HepG2 (cell line): Measurements from ENCODE around the gene SPIN1. TPM values are rescaled to one million over a fixed set of nuclear protein-coding genes. Genes with fewer than 3 reads are reported as not detected.

ENCODE experiments used
- ATAC-seq: fragments of 200-7000 bp; cut with Tn5 transposase; 3 replicates; pipeline ENCODE4 v1.9.1; 2020; ENCODE audit warnings: mild to moderate bottlenecking, moderate library complexity
- BruUV-seq: library from RNA; stranded (reverse); fragments of 400-500 nt; replicated peaks from 2 replicates; lab custom pipeline; 2021; lab: Mats Ljungman, UMichigan
- CTCF ChIA-PET: fragments of 300-600 bp; formaldehyde crosslinking; extraction: SDS; loops from one replicate; lab custom pipeline; 2021; ENCODE audit warnings: low total read pairs, inconsistent platforms, low intra/inter-chr PET ratio; lab: Yijun Ruan, JAX
- POLR2A ChIA-PET: fragments of 350-600 bp; sonication (Branson Sonifier 250); formaldehyde crosslinking; loops from one replicate; lab custom pipeline; 2020; ENCODE audit warnings: antibody characterized with exemption, inconsistent platforms; lab: Yijun Ruan, JAX
- DNase-seq: peaks from one replicate; pipeline ENCODE4 v3.0.0-alpha.2; 2015; ENCODE audit warnings: low spot score
- FAIRE-seq: peaks from 3 replicates; lab custom pipeline; 2011; peaks lifted over from hg19 to GRCh38; lab: Jason Lieb, UNC
- H2AFZ ChIP-seq: one replicate; pipeline ENCODE4 v1.6.1; 2011; ENCODE audit warnings: low read length, inconsistent platforms
- H3K27ac ChIP-seq: fragments of 300-600 bp; 3 replicates; pipeline ENCODE4 v1.8.0; 2011; ENCODE audit warnings: mixed run types, mild to moderate bottlenecking, mixed read lengths, low read length, inconsistent platforms; ENCODE audit not compliant: insufficient read depth; ENCODE audit errors: extremely low read length
- H3K27me3 ChIP-seq, 2 experiments: fragments of 200-600 bp in 1 of 2; 2 replicates in 1 of 2; 3 replicates in 1 of 2; pipeline versions ENCODE4 v1.6.0 to v1.8.0; 2011; ENCODE audit warnings: low read length in 2 of 2, mild to moderate bottlenecking in 2 of 2, moderate library complexity in 2 of 2, inconsistent platforms in 1 of 2; ENCODE audit not compliant: insufficient read depth in 2 of 2, control insufficient read depth in 1 of 2
- H3K36me3 ChIP-seq, 2 experiments: fragments of 200-600 bp in 1 of 2; replicated peaks in 1 of 2; 2 replicates in 1 of 2; 3 replicates in 1 of 2; pipeline versions ENCODE4 v1.5.1 to v1.8.0; 2011; ENCODE audit warnings: low read length in 2 of 2, inconsistent platforms in 1 of 2; ENCODE audit not compliant: insufficient read depth in 2 of 2, control insufficient read depth in 1 of 2
- H3K4me1 ChIP-seq: 2 replicates; pipeline ENCODE4 v1.5.1; 2012; ENCODE audit warnings: low read length, inconsistent platforms; ENCODE audit not compliant: insufficient read depth
- H3K4me2 ChIP-seq: 2 replicates; pipeline ENCODE4 v1.6.0; 2011; ENCODE audit warnings: low read depth, low read length, inconsistent platforms
- H3K4me3 ChIP-seq, 3 experiments: fragments of 200-600 bp in 1 of 3; sonication (generic), shearing (Covaris generic) in 1 of 3; replicated peaks in 1 of 3; 2 replicates each; pipeline ENCODE4 v1.5.1; 2011 to 2016; ENCODE audit warnings: low read length in 3 of 3, inconsistent platforms in 2 of 3, low read depth in 2 of 3, mild to moderate bottlenecking in 2 of 3, control low read depth in 1 of 3, mixed read lengths in 1 of 3; ENCODE audit not compliant: insufficient read depth in 1 of 3
- H3K79me2 ChIP-seq: one replicate; pipeline ENCODE4 v1.6.1; 2011; ENCODE audit warnings: low read length, inconsistent platforms; ENCODE audit not compliant: insufficient read depth
- H3K9ac ChIP-seq: 2 replicates; pipeline ENCODE4 v1.6.0; 2011; ENCODE audit warnings: mild to moderate bottlenecking, low read depth, low read length, inconsistent platforms; ENCODE audit not compliant: insufficient read depth
- H3K9me3 ChIP-seq: 2 replicates; pipeline ENCODE4 v1.5.1; 2012; ENCODE audit warnings: mild to moderate bottlenecking, low read length
- H4K20me1 ChIP-seq: 2 replicates; pipeline ENCODE4 v1.6.0; 2011; ENCODE audit warnings: inconsistent platforms, mild to moderate bottlenecking, low read length, moderate library complexity; ENCODE audit not compliant: insufficient read depth
- EED ChIP-seq: sonication (generic); formaldehyde crosslinking; IDR thresholded peaks from 2 replicates; pipeline ENCODE4 v1.5.0; 2020; ENCODE audit warnings: mild to moderate bottlenecking, missing genetic modification reagents
- MATR3 ChIP-seq: sonication (generic); formaldehyde crosslinking; IDR thresholded peaks from 2 replicates; pipeline ENCODE4 v1.4.0; 2020; ENCODE audit warnings: missing genetic modification reagents
- NFATC3 ChIP-seq: sonication (generic); formaldehyde crosslinking; IDR thresholded peaks from 2 replicates; pipeline ENCODE4 v1.5.1; 2020; ENCODE audit warnings: mild to moderate bottlenecking, missing genetic modification reagents
- NR1H2 ChIP-seq: sonication (generic); formaldehyde crosslinking; IDR thresholded peaks from 2 replicates; pipeline ENCODE4 v1.8.1; 2022; ENCODE audit warnings: low read depth, missing genetic modification reagents, borderline replicate concordance
- RERE ChIP-seq: IDR thresholded peaks from 2 replicates; pipeline ENCODE4 v1.6.1; 2016; ENCODE audit warnings: low read depth, missing genetic modification reagents, missing compliant biosample characterization
- SATB2 ChIP-seq: sonication (generic); formaldehyde crosslinking; IDR thresholded peaks from 2 replicates; pipeline ENCODE4 v1.5.0; 2020; ENCODE audit warnings: missing genetic modification reagents
- THAP8 ChIP-seq: sonication (generic); formaldehyde crosslinking; IDR thresholded peaks from 2 replicates; pipeline ENCODE4 v1.5.1; 2020; ENCODE audit warnings: missing genetic modification reagents, mild to moderate bottlenecking, borderline replicate concordance
- WGBS: methylation state at CpG from one replicate; pipeline ENCODE4 v1.1.6; 2017; ENCODE audit warnings: low lambda C conversion rate; 5-methylcytosine and 5-hydroxymethylcytosine counted together
- in situ Hi-C: cut with HindIII; loops from 2 replicates; pipeline ENCODE4 v1.10.0; 2017; ENCODE audit warnings: low pct_unique_long_range_greater_than_20kb; ENCODE audit not compliant: extremely low pct_ligation_motif_present
- intact Hi-C: fragments of 100-400 bp; cut with micrococcal nuclease; formaldehyde crosslinking; loops from one replicate; pipeline ENCODE4 v1.10.0; 2022; ENCODE audit not compliant: unreplicated experiment
- polyA plus RNA-seq, 8 experiments: library from polyadenylated mRNA; depleted of rRNA in 3 of 8; stranded (reverse) in 7 of 8; unstranded in 1 of 8; fragments of >200 nt; fragmentation: Illumina TruSeq in 4 of 8; extraction: Trizol in 4 of 8; gene quantifications; 2 replicates each; pipeline versions ENCODE4 v1.2.1 to v1.2.3, GENCODE V29; 2011 to 2016; ENCODE audit warnings: low read depth in 4 of 8, missing spikeins in 1 of 8, mixed read lengths in 1 of 8; ENCODE audit not compliant: insufficient read depth in 1 of 8
- total RNA-seq, 5 experiments: library from RNA; depleted of rRNA; stranded (reverse); fragments of >200 nt; fragmentation: Illumina TruSeq; extraction: Trizol; gene quantifications; 2 replicates each; pipeline ENCODE4 v1.2.3, GENCODE V29; 2016; ENCODE audit warnings: low read depth in 1 of 5

The SPIN1 gene
- total and polyA plus RNA-seq, 2 of the 13 experiments (the other 11 are each of a cell fraction or from before 2014, with no cell fraction given), result 20.0 to 24.3 TPM

- TF ChIP-seq EED (CRISPR knock-in tag), result no peak
- no peak for TF ChIP-seq NFATC3
- TF ChIP-seq THAP8 (CRISPR knock-in tag), result no peak
- no peak for TF ChIP-seq MATR3 (CRISPR knock-in tag)
- TF ChIP-seq NR1H2 (CRISPR knock-in tag), result no peak
- no peak for TF ChIP-seq SATB2
- TF ChIP-seq RERE (CRISPR knock-in tag), result no peak
- TF ChIP-seq, all 625 proteins: peak for 0
- 0% methylated on average over 3 of the region's 4 CpGs for WGBS
- H3K4me1 ChIP-seq, result no peaks in the 10 kb centered on the region
- H3K9me3 ChIP-seq, result no peaks in the 10 kb centered on the region
- H3K9ac ChIP-seq, result no peak overlapping the region
- H3K27ac ChIP-seq, result no peak overlapping the region
- POLR2A ChIA-PET, result no interaction called here
- H2AFZ ChIP-seq, result no peak overlapping the region
- H3K79me2 ChIP-seq, result no peaks in the 10 kb centered on the region
- in situ Hi-C loops, result no loop called here
- peaks cover 0 to 3% of the 10 kb centered on the region in 2 experiments; a peak in 2 of 5 replicates for H3K27me3 ChIP-seq
- intact Hi-C loops, result no loop called here
- CTCF ChIA-PET, result no interaction called here
- no peaks in the 10 kb centered on the region for H4K20me1 ChIP-seq
- no peaks in the 10 kb centered on the region for H3K36me3 ChIP-seq
- no peak overlapping the region for H3K4me3 ChIP-seq
- BruUV-seq, result no TSS peak
- FAIRE-seq, result no peak
- no peak overlapping the region for H3K4me2 ChIP-seq
- DNase-seq, result no peak
- ATAC-seq, result no peak
Measured at GRCh38 chr9:88339317-88339716, 48.9 kb upstream of the SPIN1 start.
